ENCODE results near the gene GPS1.
A peak's percentile ranks its signal among the peaks of the same experiment; 100 is the strongest.

GPS1 gene

DNA sequence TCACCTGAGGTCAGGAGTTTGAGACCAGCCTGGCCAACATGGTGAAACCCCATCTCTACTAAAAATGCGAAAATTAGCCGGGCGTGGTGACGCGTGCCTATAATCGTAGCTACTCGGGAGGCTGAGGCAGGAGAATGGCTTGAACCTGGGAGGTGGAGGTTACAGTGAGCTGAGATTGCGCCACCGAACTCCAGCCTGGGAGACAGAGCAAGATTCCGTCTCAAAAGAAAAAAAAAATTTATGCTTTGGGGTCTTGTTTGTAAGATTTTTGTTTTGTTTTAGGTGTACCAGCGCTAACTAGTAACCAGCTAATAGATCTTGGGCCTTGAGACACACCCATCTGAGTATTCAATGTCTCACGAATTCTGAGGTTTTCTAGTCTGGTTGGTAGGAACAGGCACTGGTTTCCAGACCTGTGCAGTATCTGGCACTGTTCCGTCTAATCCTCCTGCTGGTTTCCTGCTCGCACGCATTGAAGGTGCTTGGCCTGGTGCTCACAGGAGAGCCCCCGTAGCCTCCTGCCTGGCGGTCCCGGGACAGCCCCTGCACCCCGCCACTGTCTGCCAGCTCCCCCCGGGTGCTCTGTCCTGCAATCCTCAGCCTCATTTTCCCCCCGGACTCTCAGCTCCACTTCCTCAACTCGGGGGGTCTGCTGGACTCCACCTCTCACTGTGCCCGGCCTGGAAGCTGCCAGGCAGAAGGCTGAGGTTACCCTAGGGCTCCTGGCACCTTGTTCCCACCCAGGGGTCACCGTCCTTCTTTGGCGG, 24.5 kb downstream of the GPS1 start:
- DNase-seq, result no peak

DNA sequence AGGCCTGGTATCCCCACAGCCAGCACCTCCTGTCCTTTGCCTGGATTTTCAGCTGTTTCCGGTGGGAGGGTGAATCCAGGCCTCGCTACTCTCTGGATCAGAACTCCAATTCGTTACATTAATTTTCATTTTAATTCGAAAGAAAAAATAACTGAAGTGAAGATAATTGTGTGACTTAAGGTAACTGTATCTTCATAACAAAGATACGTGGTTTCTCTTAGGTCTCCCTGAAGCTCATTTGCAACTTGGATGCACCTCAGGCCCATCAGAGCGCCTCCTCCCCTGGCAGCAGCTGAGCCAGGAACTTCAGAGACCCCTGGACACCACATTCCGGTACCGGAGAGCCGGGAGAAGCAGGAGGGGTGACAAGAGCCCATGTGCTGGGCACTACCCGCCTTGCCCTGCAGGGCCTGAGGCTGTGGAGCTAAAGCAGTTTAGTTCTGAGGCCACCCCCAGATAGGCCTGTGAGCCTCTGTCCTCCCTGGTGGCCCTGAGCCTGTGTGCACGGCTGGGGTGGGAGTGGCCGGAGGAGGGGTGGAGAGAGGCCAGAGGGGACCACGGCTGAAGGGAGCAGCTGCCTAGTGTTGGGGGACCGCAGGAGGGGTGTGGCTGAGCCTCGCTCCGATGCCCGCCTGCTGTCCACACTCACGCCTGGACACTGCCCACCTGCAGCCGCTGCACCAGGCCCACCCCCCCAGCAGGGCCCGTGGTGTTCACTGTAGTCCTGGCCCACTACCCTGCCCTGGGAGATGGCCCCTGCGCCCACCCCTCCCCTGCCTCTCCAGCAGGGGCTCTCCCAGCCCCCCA, 25.3 kb downstream of the GPS1 start:
- no peak for DNase-seq

DNA sequence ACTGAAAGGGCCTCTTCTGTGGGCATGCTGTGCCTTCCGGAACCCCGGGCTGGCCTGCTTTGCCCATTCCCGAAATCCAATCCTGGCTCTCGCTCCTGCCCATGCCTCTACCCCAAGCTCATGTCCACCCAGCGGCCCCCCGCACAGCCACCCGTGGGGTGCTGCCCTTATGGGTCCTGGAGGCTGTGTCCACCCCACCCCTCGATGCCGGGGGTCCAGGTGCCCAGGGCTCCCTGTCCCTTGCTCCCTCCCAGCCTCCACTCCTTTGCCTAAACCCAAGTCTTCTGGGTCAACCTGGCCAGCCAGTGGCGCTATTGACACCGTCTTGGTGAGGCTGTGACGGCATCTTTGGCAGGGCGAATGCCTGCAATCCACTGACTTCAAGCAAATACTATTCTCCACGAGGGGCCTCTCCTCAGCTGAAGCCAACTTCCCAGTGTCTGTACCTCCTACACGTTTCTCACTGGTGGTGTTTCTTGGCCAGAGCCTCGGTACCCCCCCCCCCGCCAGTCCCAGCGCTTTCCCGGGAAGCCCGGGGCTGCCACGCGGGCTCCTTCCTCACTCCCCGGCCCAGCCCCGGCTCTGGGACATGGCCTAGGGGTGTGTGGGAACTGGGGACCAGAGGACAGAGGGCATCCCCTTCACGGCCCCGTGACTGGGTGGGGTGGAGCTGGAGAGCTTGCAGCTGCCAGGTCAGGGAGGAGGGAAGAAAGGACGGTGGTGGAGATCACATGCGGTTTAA, 26.1 kb downstream of the GPS1 start:
- peak in 3 of 51 donors; percentile 8 to 42 (median 22) for DNase-seq

DNA sequence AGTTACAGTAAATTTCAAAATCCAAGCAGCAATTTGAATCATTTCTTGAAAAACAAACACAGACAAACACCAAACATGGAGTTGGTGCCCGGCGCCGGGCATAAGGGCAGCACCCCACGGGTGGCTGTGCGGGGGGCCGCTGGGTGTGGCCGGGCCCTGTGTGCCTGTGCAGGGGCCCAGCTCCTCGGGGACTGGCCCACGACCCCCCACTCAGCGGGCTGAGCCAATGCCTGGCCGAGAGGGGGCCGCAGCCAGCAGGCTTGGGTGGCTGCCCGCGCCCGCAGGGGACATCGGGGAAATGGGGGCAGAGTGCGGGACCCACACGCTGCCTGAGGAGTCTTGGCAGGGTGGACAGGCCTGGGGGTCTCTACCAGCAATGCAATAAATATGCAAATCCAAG, 26.7 kb downstream of the GPS1 start:
- DNase-seq, result no peak

DNA sequence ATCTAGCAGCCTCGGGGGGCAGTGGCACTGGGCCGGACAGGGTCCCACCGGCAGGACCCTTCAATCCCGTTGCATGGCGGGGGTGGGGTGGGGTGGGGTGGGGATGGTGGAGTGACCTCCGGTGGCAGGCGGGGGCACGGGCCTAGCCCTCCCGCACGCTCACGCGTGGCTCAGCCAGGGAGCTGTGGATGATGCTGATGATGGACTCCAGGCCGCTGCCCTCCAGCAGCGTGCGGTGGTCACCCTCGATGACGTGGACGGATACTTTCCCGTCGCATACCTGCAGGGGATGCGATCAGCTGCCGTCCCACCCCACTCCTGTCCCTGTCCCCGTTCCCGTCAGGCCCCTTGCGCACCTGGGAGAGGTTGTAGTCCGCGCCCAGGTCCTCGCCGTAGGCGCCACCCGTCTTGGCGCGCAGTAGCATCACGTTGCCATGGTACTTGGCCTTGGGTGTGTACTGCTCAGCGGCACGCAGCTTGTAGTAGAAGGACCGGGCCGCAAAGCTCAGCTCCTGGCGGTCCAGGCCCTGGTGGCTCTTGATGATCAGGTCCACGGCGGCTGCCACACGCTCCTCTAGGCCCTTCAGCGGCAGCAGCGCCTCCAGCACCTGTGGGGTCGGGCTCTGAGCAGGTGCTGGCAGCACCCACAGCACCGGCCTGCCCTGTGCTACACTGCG, 27.4 kb downstream of the GPS1 start:
- DNase-seq, result no peak

DNA sequence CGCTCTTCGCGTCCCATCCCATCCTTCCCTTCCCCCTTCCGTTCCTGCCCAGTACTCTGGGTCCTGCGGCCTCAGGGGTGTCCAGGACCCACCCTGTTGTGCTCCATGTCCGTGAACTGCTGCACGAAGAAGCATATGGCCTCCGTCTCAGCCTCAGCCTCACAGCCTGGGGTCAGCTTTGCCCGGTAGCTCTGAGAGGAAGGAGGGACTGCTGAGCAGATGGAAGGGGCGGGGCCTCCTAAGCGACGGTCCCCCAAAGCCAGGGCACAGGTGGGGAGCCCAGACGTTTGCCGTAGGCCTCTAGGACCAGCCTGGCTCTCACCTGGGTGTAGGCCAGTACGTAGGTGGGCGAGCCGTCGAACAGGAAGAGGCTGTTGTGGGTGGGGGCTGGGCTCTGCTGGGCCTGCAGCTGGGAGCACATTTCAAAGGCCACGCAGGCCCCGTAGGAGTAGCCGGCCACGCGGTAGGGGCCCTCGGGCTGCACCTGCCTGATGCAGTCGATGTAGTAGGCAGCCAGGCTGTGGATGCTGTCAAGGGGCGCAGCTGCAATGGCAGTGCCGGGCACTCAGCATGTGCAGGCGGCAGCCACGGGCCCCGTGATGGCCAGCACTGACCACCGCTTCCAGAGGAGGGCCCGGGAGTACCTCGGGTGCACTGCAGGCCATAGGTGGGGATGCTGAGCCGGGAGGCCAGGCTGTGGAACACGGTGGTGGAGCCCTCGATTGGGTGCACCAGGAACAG, 28.5 kb downstream of the GPS1 start:
- no peak for DNase-seq

DNA sequence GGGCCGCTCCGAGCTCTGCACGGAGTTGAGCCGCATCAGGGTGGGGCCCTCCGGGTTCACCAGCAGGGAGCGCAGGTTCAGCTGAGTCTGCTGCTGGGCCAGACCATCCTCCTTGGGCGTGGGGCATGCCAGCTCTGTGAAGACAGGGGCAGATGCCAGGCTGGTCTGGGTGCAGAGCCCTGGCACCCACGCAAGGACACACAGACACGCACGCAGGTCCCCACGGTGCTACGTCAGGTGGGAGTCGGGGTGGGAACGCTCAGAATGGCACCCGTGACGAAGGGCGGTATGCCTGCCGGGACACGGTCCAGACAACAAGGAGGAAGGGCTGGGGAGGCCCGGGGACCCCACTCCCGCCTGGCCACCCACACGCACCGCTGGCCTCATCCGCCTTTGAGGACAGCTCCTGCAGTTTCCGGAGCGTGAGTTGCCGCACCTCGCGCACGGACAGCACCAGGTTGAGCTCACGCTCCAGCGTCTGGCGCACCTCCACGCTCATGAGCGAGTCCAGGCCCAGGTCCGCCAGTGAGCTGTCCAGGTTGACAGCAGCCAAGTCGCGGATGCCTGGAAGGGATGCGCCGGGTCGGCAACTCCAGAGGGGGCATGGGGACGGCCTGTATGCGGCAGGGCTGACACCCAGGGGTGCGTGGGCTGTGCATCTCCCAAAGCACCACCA, 29.2 kb downstream of the GPS1 start:
- DNase-seq, result no peak

DNA sequence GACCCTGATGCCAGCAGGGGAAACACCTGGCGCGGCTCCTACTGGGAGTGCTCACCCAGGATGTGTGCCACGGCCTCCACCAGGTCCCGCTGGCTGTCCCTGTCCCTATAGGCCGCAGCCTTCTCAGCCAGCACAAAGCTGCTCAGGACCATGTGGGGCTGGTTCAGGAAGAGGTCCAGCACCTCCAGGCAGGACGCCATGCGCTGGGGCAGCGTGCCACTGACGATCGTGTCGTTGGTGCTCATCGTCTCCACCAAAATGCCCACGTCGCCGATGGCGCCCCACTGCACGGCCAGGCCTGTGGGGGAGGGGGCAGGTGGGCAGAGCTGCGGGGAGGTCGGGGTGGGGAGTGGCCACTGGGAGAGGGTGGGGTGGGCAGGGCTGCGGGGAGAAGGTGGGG, 29.8 kb downstream of the GPS1 start:
- no peak for DNase-seq

DNA sequence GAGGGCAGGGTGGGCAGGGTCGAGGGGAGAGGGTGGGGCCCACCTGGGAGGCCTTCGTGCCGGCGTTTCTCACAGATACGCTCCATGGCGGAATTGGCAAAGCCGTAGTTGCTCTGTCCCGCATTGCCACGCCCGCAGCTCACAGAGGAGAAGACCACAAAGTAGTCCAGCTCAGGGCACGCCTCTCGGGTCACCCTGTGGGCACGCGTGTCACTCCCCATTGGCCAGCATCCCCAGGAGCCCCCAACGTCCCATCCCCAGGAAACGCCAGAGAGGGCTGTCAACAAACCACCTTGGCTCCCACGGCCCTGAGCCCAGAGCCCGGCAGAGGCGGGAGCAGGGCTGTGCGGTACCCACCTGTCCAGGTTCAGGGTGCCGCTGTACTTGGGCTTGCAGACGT, 30.3 kb downstream of the GPS1 start:
- DNase-seq, result no peak

DNA sequence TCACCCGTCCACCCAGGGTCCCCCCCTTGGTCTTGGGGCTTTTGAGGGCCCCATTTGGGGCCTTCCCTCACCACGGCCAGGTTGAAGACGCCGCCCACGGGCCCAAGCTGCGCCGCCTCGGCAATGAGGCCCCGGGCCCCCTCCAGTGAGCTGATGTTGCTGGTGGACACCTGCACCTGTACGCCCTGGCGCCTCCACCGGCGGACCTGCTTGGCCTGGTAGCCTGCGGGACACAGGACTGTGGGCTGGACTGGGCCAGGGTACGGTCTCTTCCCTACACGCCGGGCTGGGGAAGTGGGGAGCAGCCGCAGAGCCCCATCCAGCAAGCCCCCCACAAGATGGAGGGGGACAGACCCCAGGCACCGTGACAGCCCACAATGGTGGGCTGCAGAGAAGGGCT, 30.8 kb downstream of the GPS1 start:
- DNase-seq, result no peak

DNA sequence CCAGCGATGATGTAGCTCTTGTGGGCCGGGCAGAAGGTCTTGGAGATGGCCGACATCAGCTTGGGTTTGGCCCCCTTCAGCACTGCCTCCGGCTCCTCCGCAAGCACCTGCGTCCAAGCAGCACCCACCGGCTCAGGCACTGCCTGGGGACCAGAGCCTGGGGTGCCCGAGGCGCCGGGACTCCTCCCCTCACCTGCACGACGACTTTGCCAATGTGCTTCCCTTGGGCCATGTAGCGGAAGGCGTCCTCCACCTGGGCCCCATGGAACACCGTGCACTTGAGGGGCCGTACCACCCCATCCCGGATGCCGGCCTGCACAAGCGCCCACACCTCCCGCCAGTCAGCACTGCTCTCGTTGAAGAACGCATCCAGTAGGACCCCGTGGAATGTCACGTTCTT, 31.3 kb downstream of the GPS1 start:
- no peak for DNase-seq

DNA sequence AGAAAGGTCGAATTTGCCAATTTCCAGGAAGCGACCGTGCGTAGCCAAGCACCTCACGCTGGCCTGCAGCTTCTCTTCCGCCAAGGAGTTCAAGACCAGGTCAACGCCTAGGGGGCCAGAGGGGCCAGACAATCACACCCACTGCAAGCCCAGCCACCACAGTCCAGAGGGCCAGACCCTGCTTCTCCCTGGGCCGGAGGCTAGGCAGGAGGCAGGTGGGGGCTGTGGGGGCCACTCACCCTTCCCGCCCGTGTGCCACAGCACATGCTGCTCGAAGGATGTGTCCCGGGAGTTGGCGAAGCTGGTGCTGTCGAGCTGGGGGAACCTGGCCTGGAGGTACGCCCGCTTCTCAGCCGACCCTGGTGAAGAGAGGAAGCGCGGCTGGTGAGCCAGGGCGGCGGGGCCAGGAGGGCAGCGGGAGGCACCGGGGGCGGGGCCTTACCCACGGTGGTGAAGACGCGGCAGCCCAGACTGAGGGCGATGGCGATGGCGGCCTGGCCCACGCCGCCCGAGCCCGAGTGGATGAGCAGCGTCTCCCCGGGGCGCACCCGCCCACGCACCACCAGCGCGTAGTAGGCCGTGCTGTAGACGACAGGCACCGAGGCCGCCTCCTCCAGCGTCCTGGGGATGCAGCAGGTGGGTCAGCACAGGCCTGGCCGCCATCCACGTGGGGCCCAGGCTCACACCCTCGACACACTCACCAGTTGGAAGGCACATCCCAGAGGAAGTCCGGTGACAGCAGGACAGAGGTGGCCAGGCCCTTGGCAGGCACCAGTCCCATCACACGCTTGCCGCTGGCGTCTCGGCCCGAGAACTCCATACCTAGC, 32.0 kb downstream of the GPS1 start:
- DNase-seq, result no peak

DNA sequence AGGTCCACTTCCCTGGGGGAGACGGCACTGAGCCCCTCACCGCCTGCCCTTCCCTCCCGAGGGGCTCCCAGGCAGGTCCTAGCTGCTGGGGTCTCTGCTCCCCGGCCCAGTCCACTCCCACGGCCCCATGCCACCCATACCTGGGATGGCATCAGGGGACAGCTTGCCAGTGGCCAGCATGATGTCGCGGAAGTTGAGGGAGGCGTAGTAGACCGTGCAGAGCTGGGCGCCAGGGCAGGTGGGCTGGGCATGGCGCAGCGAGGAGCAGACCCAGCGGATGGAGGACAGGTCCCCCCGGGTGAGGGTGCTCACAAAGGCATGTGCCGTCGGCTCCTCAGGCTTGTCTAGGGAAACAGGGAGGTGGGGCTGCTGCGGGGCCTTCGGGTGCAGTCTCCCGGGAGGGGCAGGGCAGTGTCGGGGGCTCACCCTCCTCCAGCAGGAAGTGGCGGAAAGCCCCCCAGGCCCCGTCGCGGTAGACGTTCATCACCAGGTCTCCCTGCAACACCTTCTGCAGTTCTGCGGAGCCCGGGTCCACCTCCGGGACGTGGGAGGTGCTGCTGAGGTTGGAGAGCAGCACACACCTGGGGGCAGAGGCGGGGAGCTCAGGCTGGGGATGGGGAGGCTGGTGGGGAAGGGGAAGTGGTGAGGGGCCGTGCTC, 32.8 kb downstream of the GPS1 start:
- no peak for DNase-seq

DNA sequence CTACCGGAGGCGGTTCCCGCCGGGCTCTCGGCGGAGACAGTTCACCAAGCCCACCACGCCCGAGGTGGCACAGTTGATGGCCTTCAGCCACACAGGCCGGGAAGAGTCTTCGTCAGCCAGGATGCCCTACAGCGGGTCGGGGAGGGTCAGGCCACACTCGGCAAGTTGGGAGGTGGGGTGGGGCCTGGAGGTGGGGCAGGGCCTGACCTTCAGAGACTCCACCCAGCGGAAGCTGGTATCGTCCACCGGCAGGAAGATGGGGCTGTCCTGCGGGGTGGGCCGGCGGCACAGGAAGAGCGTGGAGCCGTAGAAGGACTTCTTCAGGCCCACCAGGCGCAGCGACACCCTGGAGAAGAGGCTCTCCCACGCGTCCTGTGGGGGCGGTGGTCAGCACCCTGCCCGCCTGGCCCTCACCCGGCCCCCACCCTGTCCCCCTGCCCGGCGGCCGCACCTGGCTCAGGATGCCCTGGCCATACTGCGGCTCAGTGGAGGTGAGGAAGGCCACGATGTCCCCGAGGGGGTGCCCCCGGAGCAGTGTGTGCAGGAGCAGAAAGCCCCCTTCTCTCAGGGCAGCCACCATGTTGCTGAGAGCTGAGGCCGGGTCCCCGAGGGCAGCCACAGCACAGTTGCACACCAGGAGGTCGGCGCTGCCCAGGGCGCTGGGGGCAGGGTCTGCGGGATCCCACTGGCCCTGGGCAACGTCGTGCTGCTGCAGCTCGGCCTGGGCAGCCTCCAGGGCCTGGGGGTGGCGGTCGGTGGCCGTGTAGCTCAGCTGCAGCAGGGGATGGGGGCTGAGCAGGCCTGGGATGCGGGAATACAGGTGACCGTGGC, 33.5 kb downstream of the GPS1 start:
- DNase-seq, result no peak

DNA sequence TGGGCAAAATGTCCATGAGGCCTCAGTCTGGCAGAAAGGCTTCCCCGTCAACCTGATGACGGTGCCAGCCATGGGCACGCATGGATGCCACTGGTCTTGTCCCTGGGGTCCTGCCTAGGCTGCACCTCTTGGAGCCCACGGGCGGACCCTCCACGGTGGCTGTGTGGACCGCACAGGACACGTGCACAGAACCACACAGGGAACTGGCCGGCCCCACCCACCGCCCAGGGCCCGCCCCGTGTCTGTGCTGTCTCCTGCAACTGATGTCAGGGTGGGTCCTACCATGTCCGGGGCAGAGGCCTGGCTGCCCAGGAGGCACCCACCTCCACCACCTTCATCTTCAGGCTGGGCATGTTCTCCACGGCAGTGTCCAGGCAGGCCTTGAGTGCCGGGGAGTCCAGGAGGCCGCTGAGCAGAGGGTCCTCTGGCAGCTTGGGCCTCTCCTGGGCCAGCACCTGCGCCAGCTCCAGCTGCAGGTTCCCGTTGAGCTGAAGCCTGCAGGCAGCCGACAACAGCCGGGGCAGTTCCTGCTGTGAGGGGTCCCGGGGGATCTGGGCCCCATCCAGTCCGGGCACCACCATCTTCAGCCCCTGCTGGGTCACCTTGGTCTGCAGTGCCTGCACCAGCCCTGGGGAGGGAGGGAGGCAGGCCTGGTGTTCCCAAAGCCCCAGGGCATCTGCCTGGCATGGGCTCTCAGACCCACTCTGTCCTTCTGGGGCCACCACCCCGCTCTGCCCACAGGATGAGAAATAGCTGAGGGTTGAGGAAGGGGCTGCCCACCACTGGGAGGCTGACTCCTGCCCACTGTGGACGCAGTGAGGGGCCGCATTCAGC, 34.5 kb downstream of the GPS1 start:
- no peak for DNase-seq

DNA sequence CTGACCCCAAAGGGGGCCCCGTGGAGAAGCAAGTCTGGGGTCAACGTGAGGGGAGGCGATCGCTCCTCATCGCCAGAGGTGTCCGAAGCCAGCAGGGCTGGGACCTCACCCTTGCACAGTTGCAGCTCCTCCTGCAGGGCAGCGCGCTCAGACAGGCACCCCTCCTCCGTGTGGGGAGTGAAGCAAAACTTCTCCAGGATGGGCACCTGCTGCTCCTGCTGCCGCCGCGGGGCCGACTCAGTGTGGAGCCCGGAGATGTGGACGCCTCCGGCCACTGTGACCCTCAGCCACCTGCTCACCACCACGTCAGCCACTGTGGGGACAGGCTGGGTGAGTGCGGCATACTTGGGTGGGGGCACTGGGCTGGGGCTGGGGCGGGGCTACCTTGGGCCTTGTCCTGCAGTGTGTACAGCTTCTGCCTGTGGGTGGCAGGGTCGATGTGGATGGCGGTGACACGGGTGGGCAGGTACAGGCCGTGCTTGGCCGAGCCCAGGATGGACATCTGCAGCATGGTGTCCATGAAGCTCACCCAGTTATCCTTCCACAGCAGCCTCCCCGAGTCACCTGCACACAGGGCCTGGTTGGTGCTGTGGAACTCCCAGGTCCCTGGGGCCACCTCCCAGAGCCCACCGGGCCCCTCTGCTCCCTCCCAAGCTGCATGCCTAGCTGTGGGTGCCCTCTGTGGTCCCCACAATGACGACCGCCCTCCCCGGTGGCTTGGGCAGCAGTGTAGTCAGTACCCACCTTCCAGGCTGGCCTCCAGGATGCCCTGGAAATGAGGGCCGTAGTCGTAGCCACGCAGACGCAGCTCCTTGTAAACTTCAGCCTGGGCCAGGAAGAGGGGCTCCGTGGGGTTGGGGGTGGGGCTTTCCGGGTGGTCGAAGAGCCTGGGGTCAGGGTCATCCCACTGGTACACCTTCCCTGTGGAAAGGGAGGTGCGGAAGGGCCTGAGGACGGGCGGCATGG, 35.5 kb downstream of the GPS1 start:
- no peak for DNase-seq

All from hypothalamus (tissue), 51 donors.